Lung (tissue), 12 donors: Measurements from ENCODE around the gene NAALAD2. TPM values are rescaled to one million over a fixed set of nuclear protein-coding genes. Genes with fewer than 3 reads are reported as not detected.
"Not testable (repeated sequence)": the region's sequence is repeated elsewhere in the genome, so short reads cannot be mapped to it uniquely, and the experiment has no call there.

Experiments
- ATAC-seq: fragments of 200-7000 bp; cut with Tn5 transposase; one replicate; pipeline ENCODE4 v1.9.1; 2020; ENCODE audit warnings: moderate number of reproducible peaks; ENCODE audit not compliant: insufficient read depth, low FRiP score
- DNase-seq, 3 donors: peaks; one replicate each; pipeline ENCODE4 v3.0.0-alpha.2; 2013 to 2017
- H3K27ac ChIP-seq, 2 donors: one replicate each; pipeline ENCODE4 v1.5.1; 2013; ENCODE audit warnings: mild to moderate bottlenecking in 2 of 2, moderate library complexity in 2 of 2, control low read depth in 1 of 2, inconsistent platforms in 1 of 2, low read depth in 1 of 2, low read length in 1 of 2
- H3K27me3 ChIP-seq, 3 donors: one replicate each; pipeline ENCODE4 v1.5.1; 2013; ENCODE audit warnings: low read length in 2 of 3; ENCODE audit not compliant: control insufficient read depth in 3 of 3, insufficient read depth in 3 of 3
- H3K36me3 ChIP-seq, 4 donors: one replicate each; pipeline ENCODE4 v1.5.1; 2013; ENCODE audit warnings: low read length in 4 of 4, mild to moderate bottlenecking in 1 of 4, moderate library complexity in 1 of 4; ENCODE audit not compliant: control insufficient read depth in 4 of 4, insufficient read depth in 4 of 4
- H3K4me1 ChIP-seq, 5 donors: one replicate each; pipeline ENCODE4 v1.5.1; 2013; ENCODE audit warnings: low read length in 5 of 5, mild to moderate bottlenecking in 2 of 5, moderate library complexity in 1 of 5; ENCODE audit not compliant: control insufficient read depth in 5 of 5, insufficient read depth in 5 of 5
- H3K4me3 ChIP-seq: one replicate; pipeline ENCODE4 v1.5.1; 2013; ENCODE audit warnings: mild to moderate bottlenecking, control low read depth, moderate library complexity
- H3K9ac ChIP-seq, 2 donors: one replicate each; pipeline ENCODE4 v1.5.1; 2013; ENCODE audit warnings: low read length in 2 of 2, control low read depth in 1 of 2; ENCODE audit not compliant: insufficient read depth in 1 of 2
- H3K9me3 ChIP-seq, 4 donors: one replicate each; pipeline ENCODE4 v1.5.1; 2013; ENCODE audit warnings: low read length in 3 of 4, mild to moderate bottlenecking in 1 of 4, moderate library complexity in 1 of 4; ENCODE audit not compliant: control insufficient read depth in 4 of 4, insufficient read depth in 3 of 4
- CTCF ChIP-seq: IDR thresholded peaks from 2 replicates; pipeline ENCODE4 v1.5.1; 2012; ENCODE audit warnings: mild to moderate bottlenecking; ENCODE audit errors: control extremely low read depth, extremely low read depth
- WGBS, 2 donors: extraction: QIAGEN DNeasy Blood & Tissue Kit; methylation state at CpG; one replicate each; pipeline ENCODE4 v1.1.7; 2013; 5-methylcytosine and 5-hydroxymethylcytosine counted together
- polyA plus RNA-seq, 2 donors: library from polyadenylated mRNA; stranded (reverse); fragments of 200-250 nt; gene quantifications; one replicate each; pipeline ENCODE4 v1.2.1, GENCODE V29; 2013
- total RNA-seq, 2 donors: library from RNA; depleted of rRNA in 1 of 2; stranded (reverse); fragments of >200 nt in 1 of 2; gene quantifications; one replicate each; pipeline ENCODE4 v1.2.1, GENCODE V29; 2014 to 2021
- donor health status: control.
- donor health status: control.
- donor health status: Bipolar disorder and iron deficiency.
- donor health status: healthy.
- donor health status: DM: yes; HTN: yes; CAD: no.

NAALAD2 gene
- total and polyA plus RNA-seq, 4 donors = 0.14 to 32.0 (median 0.68) TPM

GRCh38 chr11:90204832-90205646, 70.6 kb downstream of the NAALAD2 start:
- H3K27me3 ChIP-seq = no peaks in the 10 kb centered on the region
- no peaks in the 10 kb centered on the region for H3K9me3 ChIP-seq
- ATAC-seq = no peak
- peak; percentile 62 for TF ChIP-seq CTCF
- no peak overlapping the region for H3K9ac ChIP-seq
- WGBS, 2 donors = 22 to 30% methylated on average over 3 of the region's 3 CpGs
- H3K27ac ChIP-seq = no peak overlapping the region
- DNase-seq = peak in 2 of 3 donors; percentile 63 to 72
- H3K4me3 ChIP-seq = no peak overlapping the region
- H3K4me1 ChIP-seq = peaks cover 0 to 2% (median 0%) of the 10 kb centered on the region in 5 donors
- peaks cover 6 to 19% (median 9%) of the 10 kb centered on the region in 4 donors for H3K36me3 ChIP-seq

- ATAC-seq, H3K9me3 ChIP-seq, DNase-seq: not testable (repeated sequence)
Observed at GRCh38 chr11:90207992-90208391, 73.5 kb downstream of the NAALAD2 start.

GRCh38 chr11:90208857-90209256, 74.4 kb downstream of the NAALAD2 start:
- Histone ChIP-seq H3K36me3 (peaks cover 7 to 16% (median 13%) of the 10 kb centered on the region in 4 donors), H3K9ac (no peak overlapping the region), H3K27ac (no peak overlapping the region), H3K4me3 (no peak overlapping the region), H3K9me3 (no peaks in the 10 kb centered on the region), H3K27me3 (no peaks in the 10 kb centered on the region), H3K4me1 (peaks cover 0 to 2% (median 0%) of the 10 kb centered on the region in 5 donors)
- ATAC-seq = no peak
- no peak for TF ChIP-seq CTCF
- DNase-seq = no peak
- WGBS, 2 donors = 95 to 97% methylated on average over 2 of the region's 2 CpGs

More at GRCh38 chr11:90207992-90208391, 73.5 kb downstream of the NAALAD2 start:
- not testable (repeated sequence) for H3K4me3 ChIP-seq, H3K4me1 ChIP-seq, H3K27ac ChIP-seq, H3K27me3 ChIP-seq, H3K9ac ChIP-seq
- H3K36me3 ChIP-seq = peaks cover 7 to 15% (median 11%) of the 10 kb centered on the region in 4 donors
- 91 to 98% methylated on average over 10 of the region's 10 CpGs for WGBS, 2 donors

GRCh38 chr11:90213322-90213721, 78.9 kb downstream of the NAALAD2 start:
- no peak for TF ChIP-seq CTCF
- H3K9me3 ChIP-seq = no peaks in the 10 kb centered on the region
- H3K9ac ChIP-seq = no peak overlapping the region
- no peak overlapping the region for H3K4me3 ChIP-seq
- WGBS, 2 donors = 78 to 84% methylated on average over 3 of the region's 3 CpGs
- no peak for DNase-seq
- no peak overlapping the region for H3K27ac ChIP-seq
- peaks cover 0 to 4% (median 0%) of the 10 kb centered on the region in 5 donors for H3K4me1 ChIP-seq
- H3K27me3 ChIP-seq = no peaks in the 10 kb centered on the region
- no peak for ATAC-seq
- H3K36me3 ChIP-seq = peaks cover 4 to 9% (median 7%) of the 10 kb centered on the region in 4 donors
